Measurements from ENCODE around the gene REP15. TPM values are rescaled to one million over a fixed set of nuclear protein-coding genes. Genes with fewer than 3 reads are reported as not detected.

REP15 gene, protein sequence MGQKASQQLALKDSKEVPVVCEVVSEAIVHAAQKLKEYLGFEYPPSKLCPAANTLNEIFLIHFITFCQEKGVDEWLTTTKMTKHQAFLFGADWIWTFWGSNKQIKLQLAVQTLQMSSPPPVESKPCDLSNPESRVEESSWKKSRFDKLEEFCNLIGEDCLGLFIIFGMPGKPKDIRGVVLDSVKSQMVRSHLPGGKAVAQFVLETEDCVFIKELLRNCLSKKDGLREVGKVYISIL
- total RNA-seq = 1.8 TPM in 1 of 2 replicates, not detected in the other

DNA sequence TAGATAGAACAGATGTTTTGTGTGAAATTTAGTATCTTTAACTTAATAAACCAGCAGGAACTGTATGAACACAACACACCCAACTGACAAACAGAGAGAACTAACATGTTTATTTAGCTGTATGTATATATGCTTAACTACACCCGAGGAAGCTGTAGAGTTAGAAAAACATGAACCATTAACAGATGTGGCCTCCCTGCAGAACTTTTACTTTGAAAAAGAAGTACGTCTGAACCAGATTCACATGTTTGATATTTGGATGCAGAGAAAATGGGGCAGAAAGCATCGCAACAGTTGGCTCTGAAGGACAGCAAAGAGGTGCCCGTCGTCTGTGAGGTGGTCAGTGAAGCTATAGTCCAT lies at the start of gene REP15:
Gene REP15 (plus strand): TSS at position 155 of the 360 bp plus-strand sequence. CDS start 116 bp downstream, at position 271.

DNA sequence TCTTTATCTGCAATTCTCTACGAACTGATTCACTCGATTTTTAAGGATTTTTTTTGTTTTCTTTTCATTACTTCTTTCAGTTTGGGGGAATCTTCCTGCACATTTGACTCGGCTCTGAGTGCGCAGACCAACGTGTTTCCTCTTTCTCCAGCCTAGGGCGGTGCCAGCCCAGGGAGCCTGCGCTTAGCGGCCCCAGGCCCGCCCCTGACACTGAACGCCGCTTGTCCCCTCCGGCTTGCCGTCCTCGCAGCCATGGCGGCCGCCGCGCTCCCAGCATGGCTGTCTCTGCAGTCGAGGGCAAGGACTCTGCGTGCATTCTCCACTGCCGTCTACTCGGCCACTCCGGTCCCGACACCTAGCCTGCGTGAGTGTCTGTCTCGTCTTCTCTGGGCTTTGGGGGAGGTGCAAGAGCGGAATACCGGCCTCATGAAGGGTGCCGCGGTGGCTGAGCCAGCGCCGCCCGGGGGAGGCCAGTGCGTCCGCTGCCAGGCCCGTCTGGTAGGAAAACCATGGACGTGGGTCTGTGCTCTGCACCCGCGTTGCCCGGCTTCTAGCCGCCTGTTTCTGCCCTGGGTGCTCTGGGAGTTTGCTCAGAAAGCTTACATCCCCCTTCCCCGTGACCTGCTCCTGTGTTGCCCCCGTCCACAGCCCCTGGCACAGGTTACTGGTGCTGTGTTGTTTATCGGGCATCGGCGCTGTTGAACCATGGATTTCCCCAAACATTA lies 14.5 kb downstream of the REP15 start, which contains the start of gene MRPS35:
Gene MRPS35 (plus strand): TSS at position 241 of the 725 bp plus-strand sequence. CDS start 12 bp downstream, at position 253.

Other genes with a start within 250 kb of the REP15 start
- not detected in 2 replicates for gene SMCO2, start 249.7 kb upstream of the REP15 start, total RNA-seq
- 21.6 and 48.7 TPM in 2 replicates for gene PPFIBP1, start 172.2 kb upstream of the REP15 start, total RNA-seq
- 52.8 and 56.6 TPM in 2 replicates for gene MRPS35, start 14.4 kb downstream of the REP15 start, total RNA-seq
- gene KLHL42, start 83.8 kb downstream of the REP15 start, total RNA-seq = 20.8 and 23.9 TPM in 2 replicates
- gene MANSC4, start 83.8 kb downstream of the REP15 start, total RNA-seq = not detected in 2 replicates